Right cardiac atrium (tissue), 5 donors: Measurements from ENCODE around the gene PPP6R2. TPM values are rescaled to one million over a fixed set of nuclear protein-coding genes. Genes with fewer than 3 reads are reported as not detected.
A peak's percentile ranks its signal among the peaks of the same experiment; 100 is the strongest.

Experiments used
- ATAC-seq, 2 donors: fragments of 200-7000 bp; cut with Tn5 transposase; one replicate each; pipeline versions ENCODE4 v1.8.0 to v1.9.1; 2020; ENCODE audit warnings: moderate library complexity in 2 of 2, mild to moderate bottlenecking in 1 of 2
- DNase-seq, 3 donors: peaks; one replicate each; pipeline ENCODE4 v3.0.0-alpha.2; 2020
- H3K27ac ChIP-seq: one replicate; pipeline ENCODE4 v1.5.1; 2013; ENCODE audit warnings: mild to moderate bottlenecking, low read length, control low read depth, moderate library complexity
- H3K27me3 ChIP-seq: one replicate; pipeline ENCODE4 v1.6.1; 2013; ENCODE audit not compliant: control insufficient read depth, insufficient read depth
- H3K4me1 ChIP-seq: one replicate; pipeline ENCODE4 v1.6.1; 2013; ENCODE audit warnings: low read length; ENCODE audit not compliant: control insufficient read depth, insufficient read depth
- H3K4me3 ChIP-seq: one replicate; pipeline ENCODE4 v1.5.1; 2013; ENCODE audit warnings: low read length, control low read depth
- H3K9me3 ChIP-seq: one replicate; pipeline ENCODE4 v1.6.1; 2013; ENCODE audit warnings: low read length; ENCODE audit not compliant: control insufficient read depth
- WGBS: extraction: QIAGEN DNeasy Blood & Tissue Kit; methylation state at CpG from one replicate; pipeline ENCODE4 v1.1.7; 2013; 5-methylcytosine and 5-hydroxymethylcytosine counted together
- intact Hi-C, 4 donors: fragments of 100-400 bp; cut with DNase I; formaldehyde crosslinking; loops; one replicate each; pipeline versions ENCODE4 v1.11.0 to v1.14.0; 2022 to 2023
- polyA plus RNA-seq: library from polyadenylated mRNA; stranded (reverse); fragments of 200-250 nt; gene quantifications from one replicate; pipeline ENCODE4 v1.2.3, GENCODE V29; 2013
- total RNA-seq, 4 donors: library from RNA; stranded (reverse); fragmentation: NEBNext Ultra II Directional; extraction: Animal tissue kit (Norgen Biotek cat#: 25700); gene quantifications; one replicate each; pipeline ENCODE4 v1.2.1, GENCODE V29; 2021
- donor health status: healthy with polysubstance abuse.
- donor health status: DM: no; HTN: yes; CAD: no.
- donor health status: DM: no; HTN: no; CAD: no.
- donor health status: DM: no; HTN: yes; CAD: no; lungs with severe emphysema.
- donor health status: DM: yes; HTN: yes; CAD: no.

The PPP6R2 gene
- total and polyA plus RNA-seq, 5 donors: 36.2 to 50.2 (median 44.2) TPM

- H3K4me1 ChIP-seq: no peaks in the 10 kb centered on the region
- no peak for ATAC-seq
- DNase-seq: peak in 1 of 3 donors; percentile 11
- H3K27me3 ChIP-seq: no peaks in the 10 kb centered on the region
- H3K9me3 ChIP-seq: no peaks in the 10 kb centered on the region
- WGBS: 64% methylated on average over 23 of the region's 23 CpGs
- no peak within 1 kb of the TSS for H3K27ac ChIP-seq
- intact Hi-C loops: no loop called here
- no peak within 1 kb of the TSS for H3K4me3 ChIP-seq
These were observed 143.6 kb downstream of the PPP6R2 start, which contains the start of gene MIOX for GRCh38 chr22:50486561-50487289. TSS of gene MIOX (plus strand) at chr22:50486859. CDS start at chr22:50486898, 39 bp downstream.

- ATAC-seq (no peak), DNase-seq (peak in 1 of 3 donors; percentile 14)
- Histone ChIP-seq H3K9me3 (no peaks in the 10 kb centered on the region), H3K27ac (no peak overlapping the region), H3K4me3 (no peak overlapping the region), H3K27me3 (no peaks in the 10 kb centered on the region), H3K4me1 (no peaks in the 10 kb centered on the region)
- intact Hi-C loops: no loop called here
- WGBS: 78% methylated on average over 23 of the region's 23 CpGs
These were observed 144.3 kb downstream of the PPP6R2 start for GRCh38 chr22:50487290-50488005.

- Histone ChIP-seq H3K4me1 (no peaks in the 10 kb centered on the region), H3K27ac (no peak overlapping the region), H3K9me3 (no peaks in the 10 kb centered on the region), H3K4me3 (no peak overlapping the region), H3K27me3 (no peaks in the 10 kb centered on the region)
- intact Hi-C loops: no loop called here
- ATAC-seq (peak in 1 of 2 donors; percentile 6), DNase-seq (peak in 1 of 3 donors; percentile 41)
- 80% methylated on average over 18 of the region's 18 CpGs for WGBS
These were observed 145.0 kb downstream of the PPP6R2 start for GRCh38 chr22:50488006-50488677.

- Histone ChIP-seq H3K4me3 (no peak overlapping the region), H3K9me3 (no peaks in the 10 kb centered on the region), H3K27me3 (no peaks in the 10 kb centered on the region), H3K4me1 (no peaks in the 10 kb centered on the region), H3K27ac (no peak overlapping the region)
- peak in 1 of 3 donors; percentile 17 for DNase-seq
- intact Hi-C loops: no loop called here
- ATAC-seq: no peak
- WGBS: 66% methylated on average over 19 of the region's 19 CpGs
These were observed 145.8 kb downstream of the PPP6R2 start for GRCh38 chr22:50488886-50489285.

- H3K4me3 ChIP-seq: no peak overlapping the region
- WGBS: 87% methylated on average over 31 of the region's 31 CpGs
- DNase-seq (peak in 1 of 3 donors; percentile 42), ATAC-seq (no peak)
- no peaks in the 10 kb centered on the region for H3K27me3 ChIP-seq
- H3K27ac ChIP-seq: no peak overlapping the region
- intact Hi-C loops: loop anchor here in 1 of 4 donors (10.0 kb wide), 1 partner anchor 115 kb away; the partner anchor contains the start of gene MAPK8IP2
- H3K4me1 ChIP-seq: no peaks in the 10 kb centered on the region
- no peaks in the 10 kb centered on the region for H3K9me3 ChIP-seq
These were observed 146.5 kb downstream of the PPP6R2 start for GRCh38 chr22:50489363-50490243.

- intact Hi-C loops: loop anchor here in 1 of 4 donors (10.0 kb wide), 1 partner anchor 114 kb away; the partner anchor contains the start of gene MAPK8IP2
- H3K27ac ChIP-seq: no peak overlapping the region
- H3K9me3 ChIP-seq: no peaks in the 10 kb centered on the region
- ATAC-seq: no peak
- H3K4me1 ChIP-seq: no peaks in the 10 kb centered on the region
- H3K4me3 ChIP-seq: no peak overlapping the region
- DNase-seq: no peak
- no peaks in the 10 kb centered on the region for H3K27me3 ChIP-seq
- 62% methylated on average over 27 of the region's 27 CpGs for WGBS
These were observed 147.6 kb downstream of the PPP6R2 start for GRCh38 chr22:50490531-50491308.

Other genes starting within 250 kb of the PPP6R2 start
- gene PANX2, start 172.6 kb upstream of the PPP6R2 start, total RNA-seq: 1 to 10 TPM in 2 of 4 donors, under 1 TPM in 2; 0.43 to 2.1 (median 1.3) TPM
- gene PANX2, start 172.6 kb upstream of the PPP6R2 start, polyA plus RNA-seq: 0.68 TPM
- gene TRABD, start 157.4 kb upstream of the PPP6R2 start, total RNA-seq: 10 to 100 TPM; 16.7 to 23.2 (median 20.7) TPM
- gene TRABD, start 157.4 kb upstream of the PPP6R2 start, polyA plus RNA-seq: 25.5 TPM
- gene SELENOO, start 142.3 kb upstream of the PPP6R2 start, total RNA-seq: 10 to 100 TPM; 14.6 to 16.3 (median 15.3) TPM
- gene SELENOO, start 142.3 kb upstream of the PPP6R2 start, polyA plus RNA-seq: 17.1 TPM
- 10 to 100 TPM; 20.6 to 22.8 (median 22.6) TPM for gene TUBGCP6, start 98.3 kb upstream of the PPP6R2 start, total RNA-seq
- 20.4 TPM for gene TUBGCP6, start 98.3 kb upstream of the PPP6R2 start, polyA plus RNA-seq
- 10 to 100 TPM in 2 of 4 donors, 1 to 10 TPM in 2; 8.7 to 13.5 (median 11.6) TPM for gene HDAC10, start 92.1 kb upstream of the PPP6R2 start, total RNA-seq
- gene HDAC10, start 92.1 kb upstream of the PPP6R2 start, polyA plus RNA-seq: 11.6 TPM
- gene MAPK12, start 81.6 kb upstream of the PPP6R2 start, total RNA-seq: 10 to 100 TPM; 10.5 to 14.8 (median 11.2) TPM
- 15.2 TPM for gene MAPK12, start 81.6 kb upstream of the PPP6R2 start, polyA plus RNA-seq
- gene MAPK11, start 72.9 kb upstream of the PPP6R2 start, total RNA-seq: 1 to 10 TPM; 6.4 to 7.9 (median 7.4) TPM
- 8.8 TPM for gene MAPK11, start 72.9 kb upstream of the PPP6R2 start, polyA plus RNA-seq
- gene PLXNB2, start 35.7 kb upstream of the PPP6R2 start, total RNA-seq: 100 to 1,000 TPM in 1 of 4 donors, 10 to 100 TPM in 3; 80.7 to 110 (median 90.6) TPM
- gene PLXNB2, start 35.7 kb upstream of the PPP6R2 start, polyA plus RNA-seq: 60.0 TPM
- 1 to 10 TPM; 2.0 to 3.1 (median 2.5) TPM for gene DENND6B, start 16.3 kb upstream of the PPP6R2 start, total RNA-seq
- gene DENND6B, start 16.3 kb upstream of the PPP6R2 start, polyA plus RNA-seq: 2.4 TPM
- gene SBF1, start 131.7 kb downstream of the PPP6R2 start, total RNA-seq: 10 to 100 TPM; 50.3 to 54.8 (median 53.9) TPM
- 39.2 TPM for gene SBF1, start 131.7 kb downstream of the PPP6R2 start, polyA plus RNA-seq
- under 1 TPM in 2 of 4 donors, not detected in 2; 0.11 to 0.32 TPM for gene ADM2, start 138.2 kb downstream of the PPP6R2 start, total RNA-seq
- 0.05 TPM for gene ADM2, start 138.2 kb downstream of the PPP6R2 start, polyA plus RNA-seq
- gene MIOX, start 143.5 kb downstream of the PPP6R2 start, total RNA-seq: not detected
- gene MIOX, start 143.5 kb downstream of the PPP6R2 start, polyA plus RNA-seq: not detected
- gene LMF2, start 164.4 kb downstream of the PPP6R2 start, total RNA-seq: 10 to 100 TPM; 32.2 to 33.7 (median 33.3) TPM
- gene LMF2, start 164.4 kb downstream of the PPP6R2 start, polyA plus RNA-seq: 29.0 TPM
- 10 to 100 TPM; 23.3 to 35.0 (median 28.6) TPM for gene NCAPH2, start 164.9 kb downstream of the PPP6R2 start, total RNA-seq
- 29.1 TPM for gene NCAPH2, start 164.9 kb downstream of the PPP6R2 start, polyA plus RNA-seq
- 1 to 10 TPM in 2 of 4 donors, not detected in 2; 1.4 to 2.2 TPM for gene SCO2, start 182.3 kb downstream of the PPP6R2 start, total RNA-seq
- not detected for gene SCO2, start 182.3 kb downstream of the PPP6R2 start, polyA plus RNA-seq
- 10 to 100 TPM; 14.6 to 35.5 (median 19.3) TPM for gene TYMP, start 186.7 kb downstream of the PPP6R2 start, total RNA-seq
- gene TYMP, start 186.7 kb downstream of the PPP6R2 start, polyA plus RNA-seq: 18.5 TPM
- gene KLHDC7B, start 202.6 kb downstream of the PPP6R2 start, total RNA-seq: under 1 TPM in 3 of 4 donors, not detected in 1; 0.08 to 0.14 (median 0.09) TPM
- not detected for gene KLHDC7B, start 202.6 kb downstream of the PPP6R2 start, polyA plus RNA-seq
- not detected for gene SYCE3, start 219.6 kb downstream of the PPP6R2 start, total RNA-seq
- not detected for gene SYCE3, start 219.6 kb downstream of the PPP6R2 start, polyA plus RNA-seq
- gene CPT1B, start 235.1 kb downstream of the PPP6R2 start, total RNA-seq: 100 to 1,000 TPM; 236 to 290 (median 263) TPM
- gene CPT1B, start 235.1 kb downstream of the PPP6R2 start, polyA plus RNA-seq: 217 TPM
- 10 to 100 TPM; 33.9 to 63.4 (median 42.7) TPM for gene CHKB, start 239.5 kb downstream of the PPP6R2 start, total RNA-seq
- 44.5 TPM for gene CHKB, start 239.5 kb downstream of the PPP6R2 start, polyA plus RNA-seq